ENCODE data around the gene LPP.

GRCh38 chr3:188283347-188283746, 129.4 kb downstream of the LPP start:
- TF ChIP-seq CTCF (IDR thresholded peaks at IDR 0.05): peak in 3 of 5 experiments; percentile 12 to 23 (median 15)
- TF ChIP-seq POLR2AphosphoS5 (IDR thresholded peaks at IDR 0.05): peak in 1 of 3 donors; percentile 15
- TF ChIP-seq EP300 (IDR thresholded peaks at IDR 0.05; ENCODE audit: low read depth): no peak
- no peak for TF ChIP-seq POLR2A (IDR thresholded peaks at IDR 0.05)
